ENCODE data around the gene ZNF579.
"Not testable (repeated sequence)": the region's sequence is repeated elsewhere in the genome, so short reads cannot be mapped to it uniquely, and the experiment has no call there.

The ZNF579 gene

DNA sequence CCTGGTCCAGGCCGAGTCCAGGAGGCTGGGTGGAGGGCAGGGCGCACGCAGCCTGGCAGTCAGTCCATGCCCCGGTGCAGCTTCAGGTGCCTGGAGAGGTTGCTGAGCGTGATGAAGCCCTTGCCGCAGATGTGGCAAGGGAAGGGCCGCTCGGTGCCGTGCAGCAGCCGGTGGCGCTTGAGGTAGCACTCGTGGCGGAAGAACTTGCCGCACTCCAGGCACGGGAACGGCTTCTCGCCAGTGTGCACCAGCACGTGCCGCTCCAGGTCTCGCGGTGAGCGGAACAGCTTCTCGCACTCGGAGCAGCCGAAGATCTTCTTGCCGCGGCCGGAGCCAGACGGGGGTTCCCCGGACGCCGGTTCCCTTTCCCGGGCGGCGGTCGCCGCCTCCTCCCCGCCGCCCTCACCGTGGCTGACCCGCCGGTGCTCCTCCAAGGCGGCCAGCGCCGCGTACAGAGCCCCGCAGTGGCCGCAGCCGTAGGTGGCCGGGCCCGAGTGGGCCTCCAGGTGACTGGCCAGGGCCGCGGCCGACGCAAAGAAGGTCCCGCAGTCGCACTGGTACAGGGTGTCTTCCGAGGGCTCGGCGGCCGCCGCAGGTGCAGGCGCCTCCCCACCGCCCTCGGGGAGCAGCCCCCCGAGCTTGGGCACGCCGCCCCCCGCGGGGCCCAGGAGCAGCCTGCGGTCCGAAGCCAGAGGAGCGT, 11.9 kb upstream of the ZNF579 start:
- no peak for DNase-seq

DNA sequence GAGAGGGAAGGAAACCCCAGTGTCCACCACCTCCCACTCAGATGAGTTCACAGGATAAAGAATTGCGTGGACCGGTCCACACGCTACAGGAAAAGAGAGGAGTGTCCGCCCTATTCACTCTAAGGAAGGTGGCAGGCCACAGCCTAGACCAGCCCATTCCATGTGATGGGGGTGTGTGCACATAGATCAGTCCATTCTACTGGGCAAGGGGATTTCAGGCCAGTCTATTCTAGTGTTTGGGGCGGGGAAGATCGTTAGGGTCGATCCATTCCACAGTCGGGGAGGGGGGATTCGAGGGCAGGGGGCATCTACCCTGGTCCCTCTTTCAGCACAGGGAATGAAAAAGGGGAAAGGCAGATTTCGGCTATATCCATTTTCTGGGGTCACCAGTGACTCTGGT, 10.9 kb upstream of the ZNF579 start:
- DNase-seq = no peak

DNA sequence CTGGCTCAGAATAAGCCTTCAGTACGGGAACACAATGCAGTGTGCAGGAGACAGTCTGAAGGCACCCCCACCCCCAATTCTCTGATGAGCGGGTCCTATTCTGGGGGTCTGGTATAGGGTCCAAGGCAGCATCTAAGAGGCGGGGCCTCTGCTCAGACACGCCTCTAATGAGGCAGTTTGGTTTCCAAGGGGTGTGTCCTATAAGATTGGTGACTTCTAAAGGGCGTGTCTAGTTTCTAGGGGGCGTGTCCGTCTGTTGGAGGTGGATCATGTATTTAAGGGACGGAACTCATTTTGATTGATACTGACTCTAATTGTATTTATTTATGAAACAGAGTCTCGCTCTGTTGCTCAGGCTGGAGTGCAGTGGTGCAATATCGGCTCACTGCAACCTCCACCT, 10.0 kb upstream of the ZNF579 start:
- DNase-seq = peak in 1 of 3 donors; percentile 39

DNA sequence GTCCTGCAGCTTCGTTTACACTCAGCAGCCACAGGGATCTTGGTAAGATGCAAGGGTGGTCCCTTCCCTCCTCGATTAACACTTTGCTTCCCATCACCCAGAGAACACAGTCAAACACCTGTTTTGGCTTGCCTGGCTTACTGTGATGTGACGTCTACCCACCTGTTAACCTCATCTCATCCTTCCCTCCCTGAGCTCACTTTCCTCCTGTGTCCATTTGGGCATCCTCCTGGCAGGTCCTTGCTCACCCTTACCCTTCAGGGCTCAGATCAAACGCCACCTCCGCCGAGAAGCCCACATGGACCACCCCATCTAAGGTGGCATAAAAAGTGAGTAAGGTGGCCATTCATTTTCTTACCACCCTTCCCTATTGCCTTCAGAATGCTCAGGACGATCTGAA, 9.5 kb upstream of the ZNF579 start:
- no peak for DNase-seq

DNA sequence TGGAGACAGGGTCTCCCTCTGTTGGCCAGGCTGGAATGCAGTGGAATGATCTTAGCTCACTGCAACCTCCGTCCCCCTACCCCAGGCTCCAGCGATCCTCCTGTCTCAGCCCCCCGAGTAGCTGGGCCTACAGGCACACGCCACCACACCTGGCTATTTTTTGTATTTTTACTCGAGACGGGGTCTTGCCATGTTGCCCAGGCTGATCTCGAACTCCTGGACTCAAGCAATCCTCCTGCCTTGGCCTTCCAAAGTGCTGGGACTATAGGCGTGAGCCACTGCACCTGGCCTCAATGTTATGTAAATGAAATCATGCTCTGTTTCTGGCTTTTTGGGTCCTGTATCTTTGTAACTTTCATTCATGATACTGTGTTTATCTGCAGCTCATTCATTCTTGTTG, 8.1 kb upstream of the ZNF579 start:
- no peak for DNase-seq

DNA sequence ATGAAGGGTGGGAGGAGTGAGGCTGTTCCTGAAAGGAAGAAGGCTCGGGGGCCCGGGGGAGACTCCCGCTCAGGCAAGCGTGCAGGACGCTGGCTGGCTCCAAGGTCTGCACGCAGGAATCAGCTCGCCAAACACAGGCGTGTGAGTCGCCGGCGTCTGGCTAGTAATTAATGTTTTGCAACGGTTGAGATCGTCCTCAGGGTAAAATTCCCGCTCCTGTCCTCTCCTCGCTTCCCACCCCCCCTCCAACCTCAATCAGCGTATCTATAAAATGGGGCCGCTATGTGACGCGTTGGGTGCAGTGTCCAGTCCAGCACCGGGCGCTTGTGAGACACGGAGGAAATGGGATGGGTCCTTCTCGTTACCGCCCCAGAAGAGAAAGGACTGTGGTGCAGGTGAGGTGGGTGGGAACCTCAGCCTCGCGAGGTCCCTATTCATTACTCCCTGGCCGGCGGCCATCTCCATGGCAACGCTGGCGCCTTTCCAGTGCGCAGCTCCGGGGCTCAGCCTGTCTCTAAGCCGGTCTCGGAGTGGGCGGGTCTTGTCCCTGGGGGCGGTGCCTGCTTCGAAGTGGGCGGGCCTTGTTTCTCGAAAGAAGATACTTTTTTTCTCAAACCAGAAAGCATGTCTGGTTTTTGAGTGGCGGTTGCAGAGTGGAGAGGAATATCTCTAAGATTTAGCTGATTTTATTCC, 6.5 kb upstream of the ZNF579 start:
- DNase-seq = peak; percentile 88 to 94 (median 90)

DNA sequence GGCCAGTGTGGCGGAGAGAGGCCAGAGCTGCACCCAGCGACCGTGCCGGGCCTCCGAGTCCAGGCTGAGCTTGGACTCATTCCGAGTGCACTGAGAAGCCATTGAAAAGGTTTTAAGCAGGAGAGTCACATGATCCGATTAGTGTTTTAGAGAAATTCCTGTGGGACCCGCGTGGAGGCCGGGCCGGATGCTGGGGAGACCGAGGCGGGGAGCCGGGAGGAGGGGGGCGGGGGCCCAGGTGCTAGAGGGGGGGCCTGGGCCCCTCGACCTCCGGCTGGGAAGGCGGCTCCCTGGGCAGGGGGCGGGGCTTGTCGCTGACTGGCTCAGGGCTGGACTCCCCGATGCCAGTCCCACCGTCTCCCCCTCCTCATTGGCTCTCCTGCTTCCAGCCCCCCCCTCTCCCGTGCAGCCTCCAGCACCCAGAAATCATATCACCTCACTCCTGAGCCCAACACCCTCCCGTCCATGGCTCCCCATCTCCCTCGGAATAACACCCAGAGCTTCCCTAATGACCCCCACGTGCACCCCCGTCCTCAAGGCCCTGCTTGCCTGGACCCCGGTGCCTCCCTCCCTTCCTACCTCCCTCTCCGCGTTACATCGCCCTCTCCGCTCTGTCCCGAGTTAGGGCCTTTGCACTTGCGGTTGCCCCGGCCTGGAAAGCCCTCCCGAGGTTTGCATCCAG, 5.2 kb upstream of the ZNF579 start:
- no peak for DNase-seq

DNA sequence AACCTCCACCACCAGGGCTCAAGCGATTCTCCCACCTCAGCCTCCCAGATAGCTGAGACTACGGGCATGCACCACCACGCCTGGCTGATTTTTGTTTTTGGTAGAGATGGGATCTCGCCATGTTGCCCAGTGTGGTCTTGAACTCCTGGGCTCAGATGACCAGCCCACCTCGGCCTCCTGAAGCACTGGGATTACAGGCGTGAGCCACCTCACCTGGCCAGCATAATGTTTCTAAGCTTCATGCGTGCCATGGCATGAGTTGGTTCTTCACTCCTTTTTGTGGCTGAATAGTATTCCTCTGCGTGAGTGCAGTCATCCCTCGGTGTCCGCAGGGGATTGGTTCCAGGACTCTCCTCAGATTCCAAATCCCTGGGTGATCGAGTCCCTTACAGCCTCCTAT, 4.2 kb upstream of the ZNF579 start:
- DNase-seq = no peak

DNA sequence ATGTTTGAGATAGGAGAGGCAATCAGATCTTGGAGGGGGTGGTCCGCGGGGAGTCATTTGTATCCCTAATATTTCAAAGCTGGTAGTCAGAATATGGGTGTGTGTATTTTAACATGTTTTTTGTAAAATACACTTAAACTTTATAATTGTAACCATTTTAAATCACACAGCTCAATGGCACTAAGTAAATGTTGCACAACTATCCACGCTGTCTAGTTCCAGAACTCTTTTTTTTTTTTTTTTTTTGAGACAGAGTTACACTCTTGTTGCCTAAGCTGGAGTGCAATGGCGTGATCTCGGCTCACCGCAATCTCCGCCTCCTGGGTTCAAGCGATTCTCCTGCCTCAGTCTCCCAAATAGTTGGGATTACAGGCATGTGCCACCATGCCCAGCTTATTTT, 3.2 kb upstream of the ZNF579 start:
- DNase-seq = not testable (repeated sequence)

DNA sequence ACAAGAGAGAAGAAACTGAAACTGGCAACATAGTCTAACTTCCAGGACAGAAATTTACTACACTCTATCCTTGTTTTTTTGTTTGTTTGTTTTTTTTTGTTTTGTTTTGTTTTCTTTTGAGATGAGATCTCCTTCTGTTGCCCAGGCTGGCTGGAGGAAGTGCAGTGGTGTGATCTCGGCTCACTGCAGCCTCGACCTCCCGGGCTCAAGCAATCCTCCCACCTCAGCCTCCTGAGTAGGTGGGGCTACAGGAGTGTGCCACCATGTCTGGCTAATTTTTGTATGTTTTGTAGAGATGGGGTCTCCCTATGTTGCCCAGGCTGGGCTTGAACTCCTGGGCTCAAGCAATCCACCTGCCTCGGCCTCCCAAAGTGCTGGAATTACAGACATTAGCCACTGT, 1.6 kb upstream of the ZNF579 start:
- not testable (repeated sequence) for DNase-seq

DNA sequence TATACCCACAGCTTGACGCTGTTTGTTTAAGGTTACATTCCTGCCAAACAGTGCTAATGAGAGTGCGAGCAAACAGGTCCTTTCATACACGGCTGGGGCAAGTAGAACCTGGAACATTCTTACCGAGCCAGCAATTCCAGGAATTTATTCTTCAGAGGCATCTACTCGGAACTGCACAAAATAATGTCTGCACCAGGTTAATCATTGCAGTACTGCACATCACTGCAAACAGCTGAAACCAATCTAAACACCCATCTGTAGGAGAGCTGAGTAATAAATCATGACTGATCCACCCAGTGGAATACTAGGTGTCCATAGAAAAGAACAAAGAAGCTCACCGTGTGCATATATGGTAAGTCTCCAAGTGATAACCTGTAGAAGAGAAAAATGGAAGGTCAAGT, 1.2 kb upstream of the ZNF579 start:
- no peak for DNase-seq

DNA sequence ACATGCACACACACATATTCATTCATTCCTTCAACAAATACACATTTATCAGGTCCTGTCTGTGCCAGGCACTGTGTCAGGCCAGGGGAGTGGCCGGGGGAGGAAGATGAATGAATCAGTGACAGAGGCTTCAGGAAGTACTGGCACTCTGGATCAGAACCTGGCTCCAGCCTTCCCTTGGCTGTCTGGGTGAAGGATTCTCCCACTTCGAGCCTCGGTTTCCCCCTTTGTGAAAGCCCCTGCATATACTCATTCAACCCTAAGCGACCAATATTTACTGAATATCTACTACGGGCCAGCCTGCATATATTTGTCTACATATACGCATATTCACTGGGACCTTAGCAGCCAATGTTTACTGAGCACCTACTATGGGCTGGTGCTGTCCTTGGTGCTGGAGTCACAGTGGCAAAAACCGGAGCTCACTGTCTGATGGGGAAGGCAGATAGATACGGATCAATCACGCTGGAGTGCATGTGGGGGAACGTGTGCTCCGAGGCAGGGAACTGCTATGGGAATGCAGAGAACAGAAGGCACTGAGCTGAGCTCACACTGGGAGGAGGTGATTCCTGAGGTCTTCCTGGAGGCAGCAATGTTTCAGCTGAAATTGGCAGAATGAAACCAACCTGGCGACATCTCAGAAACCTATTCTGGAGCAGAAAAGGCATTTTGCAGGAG, 636 bp upstream of the ZNF579 start:
- peak in 1 of 3 donors; percentile 27 for DNase-seq

DNA sequence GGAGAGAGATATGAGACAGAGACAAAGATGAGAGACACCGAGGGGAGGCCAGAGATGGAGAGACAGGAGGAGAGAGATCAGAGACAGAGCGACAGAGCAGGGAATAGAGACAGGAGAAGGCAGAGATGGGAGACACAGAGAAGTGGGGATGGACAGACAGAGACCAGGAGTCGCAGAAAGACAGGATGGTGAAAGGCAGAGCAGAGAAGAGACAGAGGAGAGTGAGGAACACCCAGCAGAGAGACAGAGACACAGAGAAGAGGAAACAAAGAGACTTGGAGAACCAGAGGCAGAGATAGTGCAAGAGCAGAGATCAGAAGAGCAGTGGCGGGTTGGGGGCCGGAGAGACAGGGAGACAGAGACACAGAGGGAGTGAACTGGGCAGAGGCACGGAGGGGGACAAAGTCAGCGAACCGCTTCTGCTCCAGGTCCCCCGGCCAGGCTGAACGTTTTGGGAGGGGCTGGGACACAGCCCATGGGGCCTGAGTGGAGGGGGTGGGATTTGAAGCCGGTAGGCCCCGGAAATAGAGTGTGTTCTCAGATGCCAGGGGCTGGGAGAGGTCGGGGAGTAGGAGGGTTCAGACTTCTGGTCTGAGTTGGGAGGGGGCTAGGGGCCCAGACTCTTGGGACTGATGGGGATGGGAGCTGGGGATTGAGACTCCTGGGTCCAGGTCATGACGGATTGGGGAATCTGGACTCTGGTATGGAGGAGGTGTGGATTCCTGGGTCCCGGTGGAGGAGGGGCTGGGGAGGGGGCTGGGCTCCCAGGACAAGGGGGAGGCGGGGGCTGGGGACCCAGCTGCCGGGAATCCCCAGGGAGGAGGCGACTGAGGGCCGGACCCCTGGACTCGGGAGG, 654 bp downstream of the ZNF579 start:
- DNase-seq = peak in 1 of 3 donors; percentile 38

DNA sequence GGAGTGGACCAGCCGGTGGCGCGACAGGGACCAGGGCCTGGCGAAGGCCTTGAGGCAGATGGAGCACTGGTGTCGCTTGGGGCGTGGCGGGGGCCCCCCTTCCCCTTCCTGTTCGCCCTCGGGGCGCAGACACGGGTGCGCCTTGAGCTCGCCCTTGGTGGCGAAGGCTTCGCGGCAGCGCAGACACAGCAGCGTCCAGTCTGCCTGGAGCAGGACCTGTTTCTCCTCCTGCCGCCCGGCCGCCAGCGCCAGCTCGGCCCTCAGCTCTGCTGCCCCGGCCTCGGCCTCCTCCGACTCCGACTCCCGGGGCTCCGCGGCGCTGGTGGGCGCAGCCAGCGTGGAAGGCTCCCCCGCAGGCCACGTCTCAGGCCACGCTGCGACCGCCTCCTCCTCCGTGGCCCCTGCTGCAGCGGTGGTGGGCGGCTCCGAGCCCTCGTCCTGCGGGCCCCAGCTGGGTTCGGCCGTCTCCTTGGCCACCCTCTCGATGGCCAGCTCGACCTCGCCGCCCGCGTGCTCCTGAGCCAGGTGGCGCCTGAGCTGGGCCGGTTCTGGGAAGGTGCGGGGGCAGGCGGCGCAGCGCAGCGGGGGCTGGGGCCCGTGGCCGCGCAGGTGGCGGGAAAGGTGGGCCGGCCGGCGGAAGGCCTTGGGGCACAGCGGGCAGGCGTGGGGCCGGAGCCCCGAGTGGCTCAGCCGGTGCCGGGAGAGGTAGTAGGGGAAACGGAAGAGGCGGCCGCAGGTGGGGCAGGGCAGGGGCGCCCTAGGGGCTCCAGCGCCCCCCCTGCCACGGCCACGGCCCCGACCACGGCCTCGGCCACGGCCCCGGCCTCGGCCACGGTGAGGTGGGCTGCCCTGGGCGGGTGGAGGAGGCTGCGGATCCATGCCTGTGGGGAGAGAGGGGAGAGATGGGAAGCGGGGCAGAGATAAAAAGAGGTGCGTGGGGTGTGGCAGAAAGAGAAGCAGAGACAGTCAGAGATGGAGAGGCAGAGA, 1.6 kb downstream of the ZNF579 start:
- DNase-seq = no peak

DNA sequence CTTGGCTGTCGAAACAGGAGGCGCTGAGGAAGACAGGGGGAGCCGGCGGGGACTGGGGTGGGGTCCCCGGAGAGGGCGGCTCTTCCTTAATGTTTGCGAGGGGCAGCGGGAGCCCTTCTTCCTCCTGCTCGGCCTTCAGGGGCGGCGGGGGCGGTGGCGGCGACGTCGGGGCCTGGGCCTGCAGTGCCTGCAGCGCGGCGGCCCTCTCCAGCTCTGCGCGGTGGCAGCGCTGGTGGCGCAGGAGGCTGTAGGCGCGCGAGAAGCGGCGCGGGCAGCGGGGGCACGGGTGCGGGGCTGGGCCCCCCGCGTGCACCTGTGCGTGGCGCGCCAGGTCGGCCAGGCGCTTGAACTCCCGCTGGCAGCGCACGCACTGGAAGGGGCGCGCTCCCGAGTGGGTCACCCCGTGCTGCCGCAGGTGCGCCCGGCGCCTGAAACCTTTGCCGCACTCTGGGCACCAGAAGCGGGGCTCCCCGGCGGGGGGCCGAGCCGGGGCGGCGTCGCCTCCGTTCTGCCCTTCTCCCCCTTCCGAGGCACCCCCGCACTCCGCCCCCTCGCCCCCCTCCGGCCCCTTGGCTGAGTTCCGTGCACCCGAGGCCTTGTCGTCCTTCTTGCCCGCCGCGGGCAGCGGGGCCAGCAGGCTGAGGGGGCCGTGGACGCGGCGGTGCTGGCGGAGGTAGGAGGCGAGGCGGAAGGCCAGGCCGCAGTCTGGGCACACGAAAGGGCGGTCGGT, 2.5 kb downstream of the ZNF579 start:
- DNase-seq = no peak

DNA sequence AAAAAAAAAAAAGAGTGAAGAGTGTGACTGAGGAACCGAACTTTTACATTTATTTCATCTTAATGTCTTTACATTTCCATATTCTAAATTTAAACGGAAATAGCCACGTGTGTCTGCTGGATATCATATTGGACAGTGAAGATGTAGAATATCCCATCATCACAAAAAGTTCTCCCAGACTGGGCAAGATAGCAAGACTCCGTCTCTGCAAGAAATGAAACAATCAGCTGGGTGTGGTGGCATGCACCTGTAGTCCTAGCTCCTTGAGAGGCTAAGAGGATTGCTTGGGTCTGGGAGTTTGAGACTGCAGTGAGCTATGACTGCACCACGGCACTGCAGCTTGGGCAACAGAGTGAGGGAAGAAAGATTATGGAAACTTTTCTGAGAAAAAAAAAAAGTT, 3.9 kb downstream of the ZNF579 start:
- DNase-seq = no peak

DNA sequence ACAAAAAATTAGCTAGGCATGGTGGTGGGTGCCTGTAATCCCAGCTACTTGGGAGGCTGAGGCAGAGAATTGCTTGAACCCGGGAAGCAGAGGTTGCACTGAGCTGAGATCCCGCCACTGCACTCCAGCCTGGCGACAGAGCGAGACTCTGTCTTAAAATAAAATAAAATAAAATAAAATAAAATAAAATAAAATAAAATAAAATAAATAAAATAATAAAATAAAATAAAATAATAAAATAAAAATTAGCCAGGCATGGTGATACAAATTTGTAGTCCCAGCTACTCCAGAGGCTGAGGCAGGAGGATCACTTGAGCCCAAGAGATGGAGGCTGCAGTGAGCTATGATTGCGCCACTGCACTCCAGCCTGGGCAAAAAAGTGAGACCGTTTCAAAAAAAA, 6.7 kb downstream of the ZNF579 start:
- not testable (repeated sequence) for DNase-seq

DNA sequence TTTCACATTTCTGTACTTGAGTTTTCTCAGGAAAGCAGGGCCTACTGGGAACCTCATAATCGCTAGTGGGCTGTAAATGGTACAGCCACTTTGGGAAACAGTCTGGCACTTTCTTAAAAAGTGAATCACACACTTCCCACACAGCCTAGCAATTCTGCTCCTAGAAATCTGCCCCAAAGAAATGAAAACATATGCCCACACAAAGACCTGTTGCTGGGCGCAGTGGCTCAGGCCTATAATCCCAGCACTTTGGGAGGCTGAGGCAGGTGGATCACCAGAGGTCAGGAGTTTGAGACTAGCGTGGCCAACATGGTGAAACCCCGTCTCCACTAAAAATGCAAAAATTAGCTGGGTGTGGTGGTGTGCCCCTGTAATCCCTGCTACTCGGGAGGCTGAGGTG, 11.2 kb downstream of the ZNF579 start:
- not testable (repeated sequence) for DNase-seq

DNA sequence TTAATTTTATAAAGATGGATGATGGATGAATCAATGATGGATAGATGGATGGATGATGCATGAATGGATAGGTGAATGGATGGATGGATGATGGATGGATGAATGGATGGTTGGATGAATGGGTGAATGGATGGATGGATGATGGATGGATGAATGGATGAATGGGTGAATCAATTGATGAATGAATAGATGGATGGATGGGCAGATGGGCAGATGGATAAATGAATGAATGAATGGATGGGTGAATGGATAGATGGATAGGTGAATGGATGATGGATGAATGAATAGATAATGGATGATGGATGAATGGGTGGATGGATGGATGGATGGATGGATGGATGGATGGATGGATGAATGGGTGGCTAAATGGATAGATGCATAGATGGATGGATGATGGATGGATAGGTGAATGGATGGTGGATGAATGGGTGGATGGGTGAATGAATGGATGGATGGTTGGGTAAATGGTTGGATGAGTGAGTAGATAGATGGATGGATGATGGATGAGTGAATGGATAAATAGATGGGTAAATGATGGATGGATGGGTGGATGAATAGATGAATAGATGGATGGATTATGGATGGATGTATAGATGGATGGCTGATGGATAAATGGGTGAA, 12.8 kb downstream of the ZNF579 start:
- no peak for DNase-seq

DNA sequence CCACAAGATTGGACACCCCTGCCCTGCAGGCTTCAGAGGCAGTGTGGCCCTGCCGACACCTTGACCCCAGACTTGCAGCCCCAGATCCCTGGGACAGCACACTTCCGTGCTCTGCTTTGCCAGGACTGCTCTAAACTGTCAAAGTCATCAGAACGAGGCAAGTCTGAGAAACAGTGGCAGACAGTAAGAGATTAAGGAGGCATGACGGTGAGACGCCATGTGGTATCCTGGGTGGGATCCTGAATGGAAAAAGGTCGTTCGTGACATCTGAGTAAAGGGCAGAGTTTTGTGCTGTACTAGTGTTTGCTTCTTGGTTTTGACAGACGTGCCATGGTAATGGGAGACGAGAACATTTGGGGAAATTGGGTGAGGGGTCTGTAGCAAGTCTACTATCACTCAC, 13.8 kb downstream of the ZNF579 start:
- DNase-seq = no peak
